H1 (cell line): ENCODE data around the gene ZNF837. TPM values are rescaled to one million over a fixed set of nuclear protein-coding genes. Genes with fewer than 3 reads are reported as not detected.

Experiments used
- BACH1 ChIP-seq: IDR thresholded peaks from 2 replicates; pipeline ENCODE4 v1.6.1; 2012; ENCODE audit warnings: low read length, improper control_type of control experiment
- CBX5 ChIP-seq: fragments of 300-800, 300-1000 bp; sonication (generic); IDR thresholded peaks from 2 replicates; pipeline ENCODE4 v1.7.1; 2016; ENCODE audit warnings: antibody characterized with exemption, low read length, low read depth
- CHD2 ChIP-seq: IDR thresholded peaks from 2 replicates; pipeline ENCODE4 v1.6.1; 2012; ENCODE audit warnings: low read length, improper control_type of control experiment
- CTBP2 ChIP-seq: IDR thresholded peaks from 2 replicates; pipeline ENCODE4 v1.7.0; 2011; ENCODE audit warnings: borderline replicate concordance, mild to moderate bottlenecking, moderate library complexity, mixed read lengths, low read length; ENCODE audit not compliant: insufficient read depth, insufficient read length
- E2F6 ChIP-seq: IDR thresholded peaks from 2 replicates; pipeline ENCODE4 v1.6.1; 2012; ENCODE audit warnings: inconsistent platforms
- EGR1 ChIP-seq: IDR thresholded peaks from 2 replicates; pipeline ENCODE4 v1.6.1; 2011; ENCODE audit warnings: low read depth, low read length, borderline replicate concordance
- FOSL1 ChIP-seq: IDR thresholded peaks from 2 replicates; pipeline ENCODE4 v1.6.1; 2011; ENCODE audit warnings: mild to moderate bottlenecking, low read depth, low read length, moderate library complexity; ENCODE audit not compliant: insufficient read depth
- KDM4A ChIP-seq: IDR thresholded peaks from one replicate; pipeline ENCODE4 v1.7.1; 2012; ENCODE audit warnings: low read depth, mild to moderate bottlenecking, moderate library complexity, low read length, inconsistent platforms; ENCODE audit not compliant: severe bottlenecking
- KDM5A ChIP-seq: fragments of 200-600 bp; IDR thresholded peaks from 2 replicates; pipeline ENCODE4 v1.7.1; 2012; ENCODE audit warnings: mild to moderate bottlenecking, low read length, inconsistent platforms, mixed read lengths
- MAX ChIP-seq: IDR thresholded peaks from 2 replicates; pipeline ENCODE4 v1.6.1; 2012; ENCODE audit warnings: inconsistent platforms
- POLR2AphosphoS5 ChIP-seq: IDR thresholded peaks from 2 replicates; pipeline ENCODE4 v1.6.1; 2011; ENCODE audit warnings: low read depth, low read length
- RFX5 ChIP-seq: IDR thresholded peaks from 2 replicates; pipeline ENCODE4 v1.6.1; 2011; ENCODE audit warnings: low read depth, low read length, improper control_type of control experiment, borderline replicate concordance
- SAP30 ChIP-seq: fragments of 300-600 bp; sonication (generic); IDR thresholded peaks from 2 replicates; pipeline ENCODE4 v1.7.1; 2012; ENCODE audit warnings: low read length, moderate library complexity, mild to moderate bottlenecking, inconsistent platforms; ENCODE audit not compliant: insufficient read depth, insufficient replicate concordance
- SIRT6 ChIP-seq: IDR thresholded peaks from one replicate; pipeline ENCODE4 v1.7.1; 2012; ENCODE audit warnings: low read length, inconsistent platforms
- SIX5 ChIP-seq: IDR thresholded peaks from 2 replicates; pipeline ENCODE4 v1.6.1; 2011; ENCODE audit warnings: mild to moderate bottlenecking, low read depth, low read length
- SP1 ChIP-seq: IDR thresholded peaks from 2 replicates; pipeline ENCODE4 v1.6.1; 2011; ENCODE audit warnings: low read depth, low read length
- SRF ChIP-seq: IDR thresholded peaks from 2 replicates; pipeline ENCODE4 v1.6.1; 2011; ENCODE audit warnings: mild to moderate bottlenecking, low read depth, low read length, moderate library complexity
- TAF1 ChIP-seq: IDR thresholded peaks from 2 replicates; pipeline ENCODE4 v1.6.1; 2011; ENCODE audit warnings: mild to moderate bottlenecking, low read depth, low read length
- TCF12 ChIP-seq: IDR thresholded peaks from 2 replicates; pipeline ENCODE4 v1.6.1; 2011; ENCODE audit warnings: low read depth, mild to moderate bottlenecking, low read length
- USF2 ChIP-seq: IDR thresholded peaks from 2 replicates; pipeline ENCODE4 v1.6.1; 2011; ENCODE audit warnings: low read length, improper control_type of control experiment
- YY1 ChIP-seq: IDR thresholded peaks from 2 replicates; pipeline ENCODE4 v1.6.1; 2011; ENCODE audit warnings: low read depth, mild to moderate bottlenecking, low read length
- ZNF274 ChIP-seq: IDR thresholded peaks from 2 replicates; pipeline ENCODE4 v1.7.0; 2012; ENCODE audit warnings: low read length, borderline replicate concordance; ENCODE audit errors: extremely low read depth
- polyA plus RNA-seq, 7 experiments: library from polyadenylated mRNA; depleted of rRNA in 3 of 7; stranded (reverse) in 5 of 7; unstranded in 2 of 7; fragments of >200 nt in 5 of 7; fragments of 200-250 nt in 2 of 7; gene quantifications; 1 replicate in 5 of 7; 2 replicates in 1 of 7; 4 replicates in 1 of 7; pipeline versions ENCODE4 v1.2.1 to v1.2.3, GENCODE V29; 2011 to 2013; ENCODE audit warnings: missing spikeins in 2 of 7, mixed read lengths in 2 of 7
- total RNA-seq: library from RNA; stranded (reverse); fragmentation: NEBNext Ultra II Directional; extraction: Animal tissue kit (Norgen Biotek cat#: 25700); gene quantifications from 2 replicates; pipeline ENCODE4 v1.2.1, GENCODE V29; 2021

Gene ZNF837
- total and polyA plus RNA-seq, 2 of the 8 experiments (the other 6 are each of a cell fraction or from before 2014, with no cell fraction given), result 1.9 to 3.3 TPM

- TF ChIP-seq SIRT6, result no peak
- peak; percentile 71 for TF ChIP-seq SIX5
- peak; percentile 90 for TF ChIP-seq TAF1
- no peak for TF ChIP-seq CBX5
- TF ChIP-seq CHD2, result peak; percentile 85
- 0 out of 2 replicates have a peak, but pooled peaks have one; percentile 30 for TF ChIP-seq SRF
- TF ChIP-seq POLR2AphosphoS5, result peak; percentile 85
- peak; percentile 98 for TF ChIP-seq SP1
- TF ChIP-seq CTBP2, result no peak
- peak; percentile 74; the same call in 1 of the 2 replicates for TF ChIP-seq KDM5A
- TF ChIP-seq EGR1, result peak; percentile 67; the same call in 1 of the 2 replicates
- TF ChIP-seq ZNF274, result no peak
- TF ChIP-seq USF2, result peak; percentile 3; the same call in 1 of the 2 replicates
- peak; percentile 72 for TF ChIP-seq BACH1
- TF ChIP-seq E2F6, result peak; percentile 85
- peak; percentile 79 for TF ChIP-seq SAP30
- no peak; the same call in 1 of the 2 replicates for TF ChIP-seq YY1
- no peak for TF ChIP-seq RFX5
- TF ChIP-seq FOSL1, result no peak
- peak; percentile 84 for TF ChIP-seq KDM4A
- TF ChIP-seq MAX, result peak; percentile 86
- TF ChIP-seq TCF12, result peak; percentile 72; the same call in 1 of the 2 replicates
These were observed at the start of gene ZNF837 (continued) for GRCh38 chr19:58380662-58381459.
